HL-60/S4 (cell line): ENCODE results near the gene ATF1.
"Not testable (repeated sequence)": the region's sequence is repeated elsewhere in the genome, so short reads cannot be mapped to it uniquely, and the experiment has no call there.

Experiments used
- in situ Hi-C: fragments of 300-500 bp; cut with MboI; formaldehyde crosslinking; loops from 2 replicates; pipeline ENCODE4 v1.14.3; 2022; ENCODE audit warnings: low sequenced_read_pairs

ATF1 gene

DNA sequence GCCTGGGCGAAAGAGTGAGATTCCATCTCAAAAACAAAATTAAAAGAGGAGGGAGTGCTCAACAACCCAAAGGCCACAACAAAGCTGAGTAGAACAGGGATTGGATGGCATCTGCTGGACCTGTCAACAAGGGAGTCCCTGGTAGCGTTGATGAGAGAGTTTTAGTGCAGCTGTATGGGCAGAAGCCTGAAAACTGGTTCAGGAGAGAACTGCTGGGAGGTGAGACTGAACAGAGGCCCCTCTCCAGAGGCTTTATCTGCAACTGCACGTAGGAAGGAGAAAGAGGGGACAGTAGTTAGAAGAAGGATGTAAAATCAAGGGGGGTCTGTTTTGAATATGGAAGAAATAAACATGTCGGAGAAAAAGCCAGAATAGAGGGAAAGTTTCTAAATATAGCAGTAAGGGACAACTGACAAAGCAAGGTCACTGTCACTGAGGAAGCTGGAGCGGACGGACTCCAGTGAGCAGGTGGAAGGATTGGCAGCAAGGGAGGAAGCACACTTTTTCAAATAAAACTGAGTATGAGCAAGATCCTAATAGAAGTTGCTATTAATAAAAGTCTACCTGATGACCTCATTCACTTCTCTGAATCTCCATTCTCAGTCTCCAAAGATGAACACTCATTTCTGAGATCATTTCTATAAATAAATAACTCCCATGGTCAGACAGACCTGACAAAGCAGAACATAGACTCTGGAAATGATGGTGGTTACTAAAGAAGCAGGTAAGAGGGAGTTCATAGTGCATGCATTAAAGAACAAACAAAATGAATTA is 11.8 kb upstream of the ATF1 start:
- in situ Hi-C loops = no loop called here

GRCh38 chr12:50753232-50753769 is 10.6 kb upstream of the ATF1 start:
- in situ Hi-C loops = no loop called here

- in situ Hi-C loops = no loop called here
Observed at GRCh38 chr12:50764286-50765094, 589 bp downstream of the ATF1 start.

DNA sequence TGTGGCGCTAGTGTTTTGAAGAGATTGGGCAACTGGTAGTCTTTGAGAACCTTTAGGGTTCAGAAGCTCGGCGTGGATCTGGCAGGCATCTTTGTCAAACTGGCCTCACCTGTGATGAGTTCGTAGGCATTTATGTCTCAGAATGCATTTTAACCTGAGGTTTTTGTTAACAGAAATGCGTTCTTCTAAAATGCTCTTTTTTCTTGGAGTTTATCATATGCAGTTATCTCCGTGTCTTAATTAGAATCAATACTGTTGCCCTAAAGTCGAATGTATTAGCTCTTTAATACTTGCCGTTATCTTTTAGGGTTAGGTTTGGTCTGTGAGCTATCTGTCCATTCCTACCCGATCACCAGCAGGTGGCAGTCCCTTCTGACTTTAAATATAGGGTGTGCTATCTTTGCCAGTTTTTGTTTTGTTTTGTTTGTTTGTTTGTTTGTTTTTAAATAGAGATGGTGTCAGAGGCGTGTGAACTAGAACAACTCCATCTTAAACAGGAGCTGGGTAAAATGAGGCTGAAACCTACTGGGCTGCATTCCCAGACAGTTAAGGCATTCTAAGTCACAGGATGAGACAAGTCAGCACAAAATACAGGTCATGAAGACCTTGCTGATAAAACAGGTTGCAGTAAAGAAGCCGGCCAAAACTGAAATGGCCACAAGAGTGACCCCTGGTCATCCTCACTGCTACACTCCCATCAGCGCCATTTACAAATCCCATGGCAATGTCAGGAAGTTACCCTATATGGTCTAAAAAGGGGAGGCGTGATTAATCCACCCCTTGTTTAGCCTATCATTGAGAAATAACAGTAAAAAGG is 1.4 kb downstream of the ATF1 start:
- in situ Hi-C loops = no loop called here

GRCh38 chr12:50768391-50768790 is 4.5 kb downstream of the ATF1 start:
- in situ Hi-C loops = no loop called here

GRCh38 chr12:50768813-50769212 is 4.9 kb downstream of the ATF1 start:
- in situ Hi-C loops = not testable (repeated sequence)

GRCh38 chr12:50771409-50771808 is 7.5 kb downstream of the ATF1 start:
- in situ Hi-C loops = no loop called here

DNA sequence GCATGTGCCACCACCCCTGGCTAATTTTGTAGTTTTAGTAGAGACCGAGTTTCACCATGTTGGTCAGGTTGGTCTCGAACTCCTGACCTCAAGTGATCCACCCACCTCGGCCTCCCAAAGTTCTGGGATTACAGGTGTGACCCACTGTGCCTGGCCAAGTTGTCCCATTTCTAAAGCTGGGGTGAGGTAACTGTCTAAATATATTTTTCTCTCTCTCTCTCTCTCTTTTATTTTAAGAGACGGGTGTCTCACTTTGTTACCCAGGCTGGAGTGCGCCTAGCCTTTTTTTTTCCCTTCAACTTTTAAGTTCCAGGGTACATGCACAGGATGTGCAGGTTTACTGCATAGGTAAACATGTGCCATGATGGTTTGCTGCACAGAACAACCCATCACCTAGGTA is 8.6 kb downstream of the ATF1 start:
- in situ Hi-C loops = no loop called here

- in situ Hi-C loops = no loop called here
Observed at GRCh38 chr12:50772877-50773276, 9.0 kb downstream of the ATF1 start.

GRCh38 chr12:50775251-50775650 is 11.3 kb downstream of the ATF1 start:
- in situ Hi-C loops = no loop called here

- in situ Hi-C loops = no loop called here
Observed at GRCh38 chr12:50776749-50777728, 13.1 kb downstream of the ATF1 start.

DNA sequence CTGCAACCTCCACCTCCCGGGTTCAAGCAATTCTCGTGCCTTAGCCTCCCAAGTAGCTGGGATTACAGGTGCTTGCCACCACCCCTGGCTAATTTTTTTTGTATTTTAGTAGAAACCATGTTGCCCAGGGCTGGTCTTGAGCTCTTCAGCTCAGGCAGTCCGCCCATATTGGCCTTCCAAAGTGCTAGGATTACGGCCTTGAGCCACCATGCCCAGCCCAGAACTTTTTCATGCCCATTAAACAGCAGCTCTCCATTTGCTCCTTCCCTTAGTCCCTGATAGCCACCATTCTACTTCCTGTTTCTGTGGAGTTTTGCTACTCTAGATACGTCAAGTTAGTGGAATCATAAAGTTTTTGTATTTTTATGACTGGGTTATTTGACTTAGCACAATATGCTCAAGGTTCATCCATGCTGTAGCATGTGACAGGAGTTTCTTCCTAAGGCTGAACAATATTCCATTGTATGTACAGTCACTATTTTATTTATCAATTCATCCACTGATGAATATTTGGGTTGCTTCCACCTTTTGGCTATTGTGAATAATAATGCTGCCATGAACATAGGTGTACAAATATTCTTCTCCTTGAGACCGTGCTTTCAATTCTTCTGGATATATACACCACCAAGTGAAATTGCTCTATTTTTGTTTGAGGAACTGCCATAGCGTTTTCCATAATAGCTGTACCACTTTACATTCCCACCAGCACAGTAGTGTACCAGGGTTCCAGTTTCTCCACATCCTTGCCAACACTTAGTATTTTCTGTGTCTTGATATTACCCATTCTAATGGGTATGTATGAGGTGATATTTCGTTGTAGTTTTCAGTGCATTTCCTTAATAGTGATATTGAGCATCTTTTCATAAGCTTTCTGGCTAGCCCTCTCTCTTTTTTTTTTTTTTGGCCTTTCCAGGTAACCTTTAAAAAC is 15.0 kb downstream of the ATF1 start:
- in situ Hi-C loops = no loop called here

DNA sequence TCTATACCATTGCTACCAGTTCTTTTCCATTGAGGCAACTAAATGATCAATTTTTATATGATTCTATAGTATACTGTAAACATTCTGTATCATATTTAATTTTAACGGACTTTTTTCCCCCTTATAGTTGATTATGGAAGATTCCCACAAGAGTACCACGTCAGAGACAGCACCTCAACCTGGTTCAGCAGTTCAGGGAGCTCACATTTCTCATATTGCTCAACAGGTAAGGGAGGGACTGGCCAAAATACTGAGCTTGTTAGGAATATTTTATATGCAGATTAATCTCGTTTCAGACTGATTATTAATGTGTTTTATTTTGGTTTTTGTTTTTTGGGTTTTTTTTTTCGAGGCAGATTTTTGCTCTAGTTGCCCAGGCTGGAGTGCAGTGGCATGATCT is 16.1 kb downstream of the ATF1 start:
- in situ Hi-C loops = no loop called here

DNA sequence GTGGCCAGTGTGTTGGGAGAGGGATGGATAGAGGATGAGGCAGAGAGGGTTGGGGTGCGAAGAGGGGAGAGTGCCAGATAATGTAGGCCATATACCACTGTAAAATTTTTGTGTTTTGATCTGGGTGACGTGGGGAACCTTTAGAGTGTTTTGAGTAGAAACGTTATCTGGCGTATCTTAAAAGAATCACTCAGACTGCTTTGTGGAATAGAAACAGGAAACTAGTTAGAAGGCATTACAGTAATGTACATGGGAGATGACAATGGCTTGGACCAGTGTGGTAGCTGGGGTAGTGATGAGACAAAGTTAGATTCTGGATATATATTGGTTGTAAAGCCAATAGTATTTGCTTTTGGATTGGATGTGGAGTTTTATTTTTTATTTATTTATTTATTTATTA is 20.6 kb downstream of the ATF1 start:
- in situ Hi-C loops = no loop called here

DNA sequence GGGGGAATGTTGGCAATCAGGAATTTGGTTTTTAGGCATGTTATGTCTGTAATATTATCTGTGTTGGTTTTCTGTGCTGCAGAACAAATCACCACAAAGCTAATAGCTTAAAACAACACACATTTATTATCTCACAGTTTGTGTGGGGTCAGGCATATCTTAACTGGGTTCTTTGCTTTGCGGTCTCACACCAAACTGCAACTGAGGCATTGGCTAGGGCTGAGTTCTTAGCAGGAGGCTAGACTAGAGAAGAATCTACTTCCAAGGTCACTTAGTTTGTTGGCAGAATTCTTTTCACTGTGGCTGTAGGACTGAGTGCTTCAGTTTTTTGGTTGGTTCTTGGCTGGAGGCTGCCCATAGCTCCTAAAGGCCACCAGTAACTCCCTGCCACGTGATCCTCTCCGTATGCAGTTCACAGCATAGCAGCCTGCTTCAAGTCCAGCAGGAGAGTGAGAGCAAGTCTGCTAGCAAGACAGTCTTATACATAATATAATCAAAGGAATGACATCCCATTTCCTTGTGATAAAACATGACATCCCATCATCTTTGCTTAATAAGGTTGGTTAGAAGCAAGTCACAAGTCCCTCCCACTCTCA is 21.6 kb downstream of the ATF1 start:
- in situ Hi-C loops = no loop called here

GRCh38 chr12:50786498-50787231 is 22.8 kb downstream of the ATF1 start:
- in situ Hi-C loops = no loop called here

DNA sequence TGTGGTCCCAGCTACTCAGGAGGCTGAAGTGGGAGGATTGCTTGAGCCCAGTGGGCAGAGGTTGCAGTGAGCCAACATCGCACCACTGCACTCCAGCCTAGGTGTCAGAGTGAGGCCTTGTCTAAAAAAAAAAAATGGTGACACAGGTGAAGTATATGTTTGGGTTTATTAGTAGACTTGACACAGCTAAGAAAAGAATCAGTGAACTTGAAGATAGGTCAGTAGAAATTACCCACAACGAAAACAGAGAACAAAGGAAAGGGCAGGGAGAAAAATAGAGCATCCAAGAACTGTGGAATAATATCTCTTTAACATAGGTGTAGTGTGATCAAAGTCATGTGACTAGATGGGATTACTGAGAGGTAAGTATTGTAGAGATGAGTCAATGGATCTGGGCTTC is 23.7 kb downstream of the ATF1 start:
- in situ Hi-C loops = no loop called here

DNA sequence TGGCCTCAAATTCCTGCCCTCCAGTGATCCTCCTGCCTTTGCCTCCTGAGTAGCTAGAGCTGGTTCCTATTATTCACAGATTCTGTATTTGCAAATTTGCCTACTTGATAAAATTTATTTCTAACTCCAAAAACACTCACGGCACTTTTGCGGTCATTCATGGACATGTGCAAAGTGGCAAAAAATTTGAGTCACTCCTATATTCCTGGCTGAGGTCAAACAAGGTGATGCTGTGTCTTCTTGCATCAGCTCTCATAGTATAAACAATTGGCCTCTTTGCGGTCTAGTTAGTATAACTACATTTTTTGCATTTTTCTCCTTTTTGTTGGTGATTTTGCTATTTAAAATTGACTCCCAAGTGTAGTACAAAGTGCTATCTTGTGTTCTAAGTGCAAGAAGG is 24.7 kb downstream of the ATF1 start:
- in situ Hi-C loops = no loop called here
